Choroid plexus epithelial cell (primary cell): ENCODE measurements around the gene OPA3.
"Not testable (repeated sequence)": the region's sequence is repeated elsewhere in the genome, so short reads cannot be mapped to it uniquely, and the experiment has no call there.

ENCODE experiments used
- DNase-seq: peaks from one replicate; pipeline ENCODE4 v3.0.0-alpha.2; 2010; ENCODE audit warnings: low read depth
- H3K4me3 ChIP-seq: 2 replicates; pipeline ENCODE4 v1.5.1; 2011; ENCODE audit warnings: low read depth, mild to moderate bottlenecking, control low read depth, low read length, moderate library complexity
- TF ChIP-seq, protein P1 (sequence below): conservative IDR thresholded peaks from 2 replicates; pipeline ENCODE4 v1.5.1; 2011; ENCODE audit warnings: low read depth, mild to moderate bottlenecking, control low read depth, inconsistent platforms, low read length, moderate library complexity

Gene OPA3

DNA sequence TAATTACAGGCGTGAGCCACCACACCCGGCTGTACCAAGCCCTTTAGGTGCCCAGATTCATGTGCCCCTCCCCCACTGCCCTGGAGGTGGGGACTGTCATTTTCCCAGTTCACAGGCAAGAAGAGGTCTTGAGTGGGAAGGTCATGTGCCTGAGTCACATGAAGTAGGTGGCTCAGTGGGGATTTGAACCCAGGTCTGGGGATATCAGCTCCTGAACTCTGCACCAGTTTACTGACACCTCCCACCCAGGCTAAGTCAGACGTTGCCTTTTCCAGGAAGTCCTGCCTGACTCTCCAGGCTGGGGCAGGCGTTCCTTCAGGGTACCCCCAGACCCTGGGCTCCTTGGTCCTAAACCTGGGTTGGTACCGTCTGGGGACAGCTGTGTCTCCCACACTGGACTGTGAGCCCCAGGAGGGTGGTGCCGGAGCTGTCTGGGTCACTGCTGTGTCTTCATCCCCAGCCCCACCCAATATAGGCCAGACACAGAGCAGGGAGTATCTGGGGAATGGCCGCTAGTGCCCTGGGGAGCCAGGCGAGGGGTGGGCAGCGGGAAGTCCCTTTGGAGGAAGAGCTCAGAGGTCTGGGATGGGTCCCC is 68.7 kb downstream of the OPA3 start:
- TF ChIP-seq, protein P1, sequence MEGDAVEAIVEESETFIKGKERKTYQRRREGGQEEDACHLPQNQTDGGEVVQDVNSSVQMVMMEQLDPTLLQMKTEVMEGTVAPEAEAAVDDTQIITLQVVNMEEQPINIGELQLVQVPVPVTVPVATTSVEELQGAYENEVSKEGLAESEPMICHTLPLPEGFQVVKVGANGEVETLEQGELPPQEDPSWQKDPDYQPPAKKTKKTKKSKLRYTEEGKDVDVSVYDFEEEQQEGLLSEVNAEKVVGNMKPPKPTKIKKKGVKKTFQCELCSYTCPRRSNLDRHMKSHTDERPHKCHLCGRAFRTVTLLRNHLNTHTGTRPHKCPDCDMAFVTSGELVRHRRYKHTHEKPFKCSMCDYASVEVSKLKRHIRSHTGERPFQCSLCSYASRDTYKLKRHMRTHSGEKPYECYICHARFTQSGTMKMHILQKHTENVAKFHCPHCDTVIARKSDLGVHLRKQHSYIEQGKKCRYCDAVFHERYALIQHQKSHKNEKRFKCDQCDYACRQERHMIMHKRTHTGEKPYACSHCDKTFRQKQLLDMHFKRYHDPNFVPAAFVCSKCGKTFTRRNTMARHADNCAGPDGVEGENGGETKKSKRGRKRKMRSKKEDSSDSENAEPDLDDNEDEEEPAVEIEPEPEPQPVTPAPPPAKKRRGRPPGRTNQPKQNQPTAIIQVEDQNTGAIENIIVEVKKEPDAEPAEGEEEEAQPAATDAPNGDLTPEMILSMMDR: no peak
- no peak for DNase-seq
- H3K4me3 ChIP-seq: no peak overlapping the region

DNA sequence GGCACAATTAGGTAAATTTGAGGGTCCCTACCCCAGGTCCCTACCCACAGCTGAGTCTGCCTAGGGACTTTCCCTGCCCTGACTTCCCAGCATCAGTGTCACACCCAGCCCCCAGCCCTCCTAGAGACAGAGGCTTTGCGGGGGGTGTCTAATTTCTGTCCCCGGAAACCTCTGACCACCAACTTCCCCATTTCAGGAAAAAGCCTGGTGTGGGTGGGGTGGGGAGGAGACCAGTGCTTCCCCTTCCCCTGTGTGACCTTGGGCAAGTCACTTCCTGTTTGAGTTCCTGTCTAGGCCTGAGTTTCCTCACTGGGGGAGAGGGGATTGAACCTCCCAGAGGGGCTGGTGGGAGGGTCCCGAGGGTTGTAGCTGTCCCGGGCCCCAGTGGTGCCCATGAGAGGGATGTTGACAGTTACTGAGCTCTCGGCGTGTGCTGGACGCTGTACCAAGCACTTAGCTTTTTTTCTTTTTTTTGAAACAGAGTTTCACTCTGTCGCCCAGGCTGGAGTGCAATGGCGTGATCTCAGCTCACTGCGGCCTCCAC is 69.4 kb downstream of the OPA3 start:
- DNase-seq: no peak
- no peak overlapping the region for H3K4me3 ChIP-seq
- TF ChIP-seq, protein P1: no peak

- DNase-seq: no peak
- TF ChIP-seq, protein P1: no peak
- no peak overlapping the region for H3K4me3 ChIP-seq
These were observed 70.1 kb downstream of the OPA3 start for GRCh38 chr19:45514376-45515051.

GRCh38 chr19:45512881-45513483 is 71.6 kb downstream of the OPA3 start:
- DNase-seq: no peak
- TF ChIP-seq, protein P1: no peak
- no peak overlapping the region for H3K4me3 ChIP-seq

GRCh38 chr19:45511074-45511473 is 73.5 kb downstream of the OPA3 start:
- no peak for DNase-seq
- TF ChIP-seq, protein P1: no peak
- H3K4me3 ChIP-seq: no peak overlapping the region

- H3K4me3 ChIP-seq: not testable (repeated sequence)
These were observed 74.2 kb downstream of the OPA3 start for GRCh38 chr19:45510352-45510751.

GRCh38 chr19:45509692-45510015 is 74.9 kb downstream of the OPA3 start:
- TF ChIP-seq, protein P1: no peak
- DNase-seq: no peak
- H3K4me3 ChIP-seq: peak overlapping the region; percentile 84

More at GRCh38 chr19:45510352-45510751, 74.2 kb downstream of the OPA3 start:
- not testable (repeated sequence) for DNase-seq
